Fibroblast of lung (primary cell): ENCODE results near the gene LGI1.

ENCODE experiments used
- EZH2 ChIP-seq: IDR thresholded peaks from 2 replicates; pipeline ENCODE4 v1.5.1; 2012; ENCODE audit warnings: low read length, control low read depth, mild to moderate bottlenecking; ENCODE audit errors: missing control alignments
- TF ChIP-seq, protein P1 (sequence below), 2 donors: IDR thresholded peaks in 1 of 2; conservative IDR thresholded peaks in 1 of 2; 1 replicate in 1 of 2; 2 replicates in 1 of 2; pipeline ENCODE4 v1.5.1; 2011 to 2012; ENCODE audit warnings: low read length in 2 of 2, control low read depth in 1 of 2, inconsistent platforms in 1 of 2, low read depth in 1 of 2, mild to moderate bottlenecking in 1 of 2

- TF ChIP-seq EZH2: no peak
- TF ChIP-seq, protein P1, sequence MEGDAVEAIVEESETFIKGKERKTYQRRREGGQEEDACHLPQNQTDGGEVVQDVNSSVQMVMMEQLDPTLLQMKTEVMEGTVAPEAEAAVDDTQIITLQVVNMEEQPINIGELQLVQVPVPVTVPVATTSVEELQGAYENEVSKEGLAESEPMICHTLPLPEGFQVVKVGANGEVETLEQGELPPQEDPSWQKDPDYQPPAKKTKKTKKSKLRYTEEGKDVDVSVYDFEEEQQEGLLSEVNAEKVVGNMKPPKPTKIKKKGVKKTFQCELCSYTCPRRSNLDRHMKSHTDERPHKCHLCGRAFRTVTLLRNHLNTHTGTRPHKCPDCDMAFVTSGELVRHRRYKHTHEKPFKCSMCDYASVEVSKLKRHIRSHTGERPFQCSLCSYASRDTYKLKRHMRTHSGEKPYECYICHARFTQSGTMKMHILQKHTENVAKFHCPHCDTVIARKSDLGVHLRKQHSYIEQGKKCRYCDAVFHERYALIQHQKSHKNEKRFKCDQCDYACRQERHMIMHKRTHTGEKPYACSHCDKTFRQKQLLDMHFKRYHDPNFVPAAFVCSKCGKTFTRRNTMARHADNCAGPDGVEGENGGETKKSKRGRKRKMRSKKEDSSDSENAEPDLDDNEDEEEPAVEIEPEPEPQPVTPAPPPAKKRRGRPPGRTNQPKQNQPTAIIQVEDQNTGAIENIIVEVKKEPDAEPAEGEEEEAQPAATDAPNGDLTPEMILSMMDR (conservative IDR thresholded peaks at IDR 0.05 in 1 of 2, IDR thresholded peaks at IDR 0.05 in 1 of 2; ENCODE audit: low read depth in 1 of 2, low read length in 2 of 2): no peak
Measured at GRCh38 chr10:93766918-93767317, 9.2 kb downstream of the LGI1 start.
